ENCODE measurements around the gene RTN3.
A peak's percentile ranks its signal among the peaks of the same experiment; 100 is the strongest.
"Not testable (repeated sequence)": the region's sequence is repeated elsewhere in the genome, so short reads cannot be mapped to it uniquely, and the experiment has no call there.

RTN3 gene

DNA sequence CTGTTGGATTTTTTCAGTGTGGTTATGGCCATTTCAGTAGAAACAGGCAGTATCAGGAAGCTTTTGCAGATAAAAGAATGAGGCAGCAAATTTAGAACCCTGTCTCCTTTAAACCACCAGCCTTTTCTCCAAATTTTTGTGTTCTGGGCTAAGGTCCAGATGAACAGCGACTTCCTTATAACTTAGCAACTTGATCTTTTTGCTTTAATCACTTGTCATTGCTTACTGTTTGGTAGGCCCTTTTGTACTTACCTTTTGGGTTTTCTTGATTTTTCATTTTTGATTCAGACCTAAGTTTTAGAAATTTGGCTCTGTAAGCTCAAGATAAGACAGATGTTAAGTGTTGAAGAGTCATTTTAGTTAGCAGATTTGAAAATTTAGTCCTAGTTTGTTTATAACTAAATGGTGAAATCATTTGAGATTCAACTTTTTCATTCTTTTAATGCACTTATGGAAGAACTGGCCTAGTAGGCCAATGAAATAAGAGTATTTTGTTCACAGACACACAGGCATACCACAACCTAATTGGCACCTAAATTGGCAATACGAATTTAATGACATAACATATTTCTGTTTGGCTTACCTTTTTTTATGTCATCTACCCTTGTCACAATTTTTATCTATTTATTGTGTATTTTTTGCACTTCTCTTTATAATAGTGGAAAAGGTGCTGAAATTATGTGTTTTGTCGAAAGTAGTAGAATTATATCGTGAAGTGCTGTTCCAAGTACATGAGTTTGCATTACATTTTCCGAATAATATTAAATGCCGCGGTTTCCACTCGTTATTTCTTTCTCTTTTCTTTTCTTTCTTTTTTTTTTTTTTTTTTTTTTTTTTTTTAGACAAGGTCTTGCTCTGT lies 2.1 kb downstream of the RTN3 start:
- no peak for DNase-seq

DNA sequence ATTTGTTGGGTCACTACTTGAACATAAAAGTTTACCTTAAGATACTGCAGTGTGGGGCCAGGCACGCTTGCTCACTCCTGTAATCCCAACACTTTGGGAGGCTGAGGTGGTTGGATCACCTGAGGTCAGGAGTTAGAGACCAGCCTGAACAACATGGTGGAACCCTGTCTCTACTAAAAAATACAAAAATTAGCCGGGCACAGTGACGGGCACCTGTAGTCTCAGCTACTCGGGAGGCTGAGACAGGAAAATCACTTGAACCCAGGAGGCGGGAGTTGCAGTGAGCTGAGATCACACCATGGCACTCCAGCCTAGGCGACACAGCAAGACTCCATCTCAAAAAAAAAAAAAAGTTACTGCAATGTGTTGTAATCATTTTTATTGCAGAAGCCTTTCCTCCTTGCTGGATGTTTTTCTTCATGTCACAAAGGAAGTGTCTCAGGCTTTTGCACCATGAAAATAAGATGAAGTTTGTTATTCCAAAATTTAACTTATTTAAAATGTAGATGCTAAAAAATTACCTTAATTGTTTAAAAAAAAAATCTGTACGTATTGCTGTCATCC lies 3.9 kb downstream of the RTN3 start:
- DNase-seq, result not testable (repeated sequence)

DNA sequence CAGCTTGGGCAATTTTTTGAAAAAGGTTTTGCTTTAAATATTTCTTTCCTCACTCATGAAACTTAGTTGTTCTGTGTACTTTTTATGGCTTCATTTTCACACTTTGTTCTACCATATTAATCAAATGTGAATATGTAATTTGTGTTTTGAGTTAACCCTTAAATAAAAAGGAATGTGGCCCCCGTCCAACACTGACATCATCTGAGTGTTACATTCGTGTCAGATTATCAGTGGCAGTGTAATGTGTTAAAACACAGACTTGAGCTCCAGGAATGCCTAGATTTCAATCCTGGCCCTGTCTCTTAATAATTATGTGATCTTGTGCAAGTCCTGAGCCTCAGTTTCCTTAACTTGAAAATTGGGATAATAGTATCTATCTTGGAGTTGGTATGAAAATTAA lies 5.6 kb downstream of the RTN3 start:
- no peak for DNase-seq

DNA sequence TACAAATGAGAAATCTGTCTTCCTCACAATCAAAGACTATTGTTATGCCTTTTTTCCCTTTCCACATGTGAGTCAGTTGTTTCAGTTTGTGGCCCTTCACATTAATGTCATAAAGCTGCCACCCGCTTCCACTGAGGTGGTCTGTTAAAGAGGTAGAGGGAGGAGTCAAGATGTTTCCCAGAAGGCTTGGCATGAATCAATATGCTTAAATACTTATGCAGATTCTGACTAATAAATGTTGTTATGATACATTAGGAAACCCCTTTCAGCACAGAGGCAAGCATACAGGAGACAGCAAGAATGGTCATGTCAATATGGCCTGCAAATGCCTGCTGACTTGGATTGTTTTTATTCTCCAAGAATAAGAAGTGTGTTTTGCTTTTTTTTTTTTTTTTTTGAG lies 6.5 kb downstream of the RTN3 start:
- DNase-seq, result no peak

DNA sequence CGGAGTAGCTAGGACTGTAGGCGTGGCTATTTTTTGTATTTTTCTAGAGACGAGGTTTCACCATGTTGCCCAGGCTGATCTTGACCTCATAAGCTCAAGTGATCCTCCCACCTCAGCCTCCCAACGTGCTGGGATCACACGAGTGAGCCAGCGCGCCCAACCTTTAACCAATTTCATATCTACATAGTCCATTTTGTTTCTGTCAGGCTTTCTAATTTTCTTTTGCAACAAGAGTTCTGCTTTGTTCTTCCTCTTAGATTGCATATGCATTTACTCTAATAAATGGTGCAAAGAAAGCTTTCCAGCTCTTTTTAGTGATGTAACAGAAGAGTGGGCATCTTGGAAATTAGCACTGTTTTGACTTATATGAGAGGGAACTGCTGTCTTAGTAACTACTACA lies 13.3 kb downstream of the RTN3 start:
- DNase-seq, result no peak

DNA sequence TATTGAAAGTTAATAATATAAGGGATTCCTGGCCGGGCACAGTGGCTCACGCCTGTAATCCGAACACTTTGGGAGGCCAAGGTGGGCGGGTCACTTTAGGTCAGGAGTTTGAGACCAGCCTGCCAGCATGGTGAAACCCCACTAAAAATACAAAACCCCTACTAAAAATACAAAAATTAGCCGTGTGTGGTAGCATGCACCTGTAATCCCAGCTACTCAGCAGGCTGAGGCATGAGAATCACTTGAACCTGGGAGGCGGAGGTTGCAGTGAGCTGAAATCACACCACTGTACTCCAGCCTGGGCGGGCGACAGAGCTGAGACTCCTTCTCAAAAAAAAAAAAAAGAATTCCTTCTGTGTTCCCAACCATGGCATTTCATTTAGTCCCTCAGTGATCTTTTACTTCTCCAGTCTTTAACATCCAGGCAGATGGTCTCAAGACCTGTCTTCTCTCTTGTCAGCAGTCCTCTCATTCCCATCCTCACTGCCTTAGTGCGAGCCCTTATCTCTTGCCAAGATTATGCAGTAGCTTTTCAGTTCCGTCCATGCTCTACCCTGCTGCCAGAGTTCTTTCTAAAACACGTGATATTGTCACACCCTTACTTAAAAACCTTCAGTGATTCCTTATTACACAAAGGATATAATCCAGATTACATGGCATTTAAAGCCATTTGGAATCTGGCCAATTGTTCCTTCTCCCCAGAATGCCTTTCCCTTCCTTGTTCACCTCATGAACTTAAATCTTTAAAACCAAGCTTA lies 17.9 kb downstream of the RTN3 start:
- DNase-seq, result no peak

DNA sequence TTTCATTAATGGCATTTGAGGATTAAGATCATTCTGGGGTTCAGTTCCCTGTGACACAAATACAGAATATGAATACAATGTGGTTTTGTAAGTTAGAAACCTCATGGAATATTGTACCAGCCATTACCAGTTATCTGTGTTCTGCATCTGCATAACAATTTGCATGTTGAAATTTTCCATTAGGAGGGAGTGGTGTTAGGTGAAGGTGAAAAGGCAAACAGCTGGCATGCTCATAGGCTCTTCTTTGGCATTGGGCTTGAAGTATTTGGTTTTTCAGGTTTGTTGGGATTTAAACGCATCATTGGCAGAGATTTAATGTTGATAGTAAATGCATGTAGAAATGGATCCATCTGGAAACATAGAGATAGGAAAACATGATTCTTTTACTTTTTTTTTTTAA lies 18.6 kb downstream of the RTN3 start:
- DNase-seq, result no peak

DNA sequence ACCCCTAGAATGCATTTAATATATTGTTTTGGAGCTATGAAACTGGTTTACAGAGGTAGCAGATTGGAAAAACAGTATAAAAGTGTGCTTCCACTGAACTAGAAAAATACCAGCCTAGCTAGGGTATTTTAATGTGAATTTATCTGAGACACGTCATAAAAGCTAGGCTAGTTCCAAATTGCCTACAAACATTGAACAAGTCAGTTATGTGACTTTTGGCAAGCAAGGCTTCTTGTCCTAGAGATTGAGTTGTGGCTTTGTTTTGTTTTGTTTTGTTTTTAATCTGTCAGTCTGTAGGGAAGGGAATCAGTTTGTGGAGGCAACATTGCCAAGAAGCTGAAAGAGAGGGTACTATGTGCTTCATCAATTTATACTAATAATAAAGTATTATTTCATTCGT lies 24.2 kb downstream of the RTN3 start:
- DNase-seq, result no peak

DNA sequence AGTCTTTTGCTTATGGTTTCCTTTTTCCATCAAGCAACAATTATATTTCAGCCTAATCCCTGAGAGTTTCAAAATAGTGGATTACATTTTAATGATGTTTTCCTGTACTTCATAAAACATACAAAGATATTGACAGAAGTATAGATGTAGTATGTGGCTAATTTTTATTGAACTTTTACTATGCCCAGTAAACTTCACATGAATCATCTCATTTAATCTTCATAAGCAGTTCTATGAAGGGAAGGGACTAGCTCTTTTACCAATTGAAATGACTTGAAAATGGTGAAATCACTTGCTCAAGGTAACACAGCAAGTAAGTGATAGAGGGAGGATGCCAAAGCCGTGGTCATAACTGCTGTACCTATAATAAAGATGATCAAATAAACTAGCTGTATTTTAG lies 27.5 kb downstream of the RTN3 start:
- DNase-seq, result no peak

DNA sequence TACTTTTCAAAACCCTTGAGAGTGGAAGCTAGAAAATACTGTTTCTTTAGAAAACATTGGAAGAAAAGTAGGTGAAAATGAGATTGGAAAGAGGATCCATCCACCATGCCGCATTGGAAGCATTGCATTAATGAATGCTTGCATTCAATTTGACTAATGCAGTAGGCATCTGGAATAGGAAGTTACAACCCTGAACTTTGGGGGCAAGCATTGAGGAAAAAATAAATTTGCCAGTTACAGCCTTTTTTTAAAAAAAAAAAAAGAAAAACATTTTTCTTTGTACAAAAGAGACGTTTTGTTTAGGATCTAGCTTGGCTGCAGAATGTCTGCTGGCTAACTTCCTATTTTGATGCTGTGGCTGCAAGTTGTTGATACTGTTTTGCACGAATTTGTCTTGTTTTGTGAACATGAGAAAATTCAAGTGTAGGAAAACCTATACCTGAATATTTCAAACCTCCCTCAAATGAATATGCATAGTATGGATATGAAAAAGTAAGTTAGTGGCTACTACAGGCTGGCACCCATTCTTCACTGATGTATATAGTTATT lies 28.1 kb downstream of the RTN3 start:
- no peak for DNase-seq

DNA sequence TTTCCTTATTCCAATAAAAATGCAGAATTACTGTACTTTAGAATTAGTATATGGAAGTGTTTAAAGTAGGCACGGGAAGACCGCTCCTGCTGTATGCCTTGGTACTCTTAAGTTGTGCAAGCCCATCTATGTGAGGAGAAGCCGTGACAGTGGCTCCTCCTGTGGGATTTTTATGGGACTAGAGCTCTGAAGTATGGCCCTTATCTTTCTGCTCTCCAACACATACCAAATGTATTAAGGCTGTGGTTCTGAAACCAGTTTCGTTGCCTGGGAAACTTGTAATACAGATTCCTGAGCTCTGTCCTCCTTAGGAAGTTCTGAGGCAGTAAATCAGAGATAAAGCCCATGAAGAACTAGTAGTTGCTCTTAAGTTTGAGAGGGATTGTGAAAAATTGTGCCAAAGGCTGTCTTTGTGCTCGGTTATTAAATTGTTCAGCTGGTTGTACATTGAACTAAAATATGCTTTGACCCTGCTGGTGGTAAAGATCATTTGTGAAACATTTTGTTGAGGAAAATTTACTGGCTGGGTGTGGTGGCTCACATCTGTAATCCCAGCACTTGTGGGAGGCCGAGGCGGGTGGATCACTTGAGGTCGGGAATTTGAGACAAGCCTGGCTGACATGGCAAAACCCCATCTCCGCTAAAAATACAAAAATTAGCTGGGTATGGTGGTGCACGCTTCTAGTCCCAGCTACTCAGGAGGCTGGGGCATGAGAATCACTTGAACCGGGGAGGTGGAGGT lies 29.3 kb downstream of the RTN3 start:
- DNase-seq, result no peak

DNA sequence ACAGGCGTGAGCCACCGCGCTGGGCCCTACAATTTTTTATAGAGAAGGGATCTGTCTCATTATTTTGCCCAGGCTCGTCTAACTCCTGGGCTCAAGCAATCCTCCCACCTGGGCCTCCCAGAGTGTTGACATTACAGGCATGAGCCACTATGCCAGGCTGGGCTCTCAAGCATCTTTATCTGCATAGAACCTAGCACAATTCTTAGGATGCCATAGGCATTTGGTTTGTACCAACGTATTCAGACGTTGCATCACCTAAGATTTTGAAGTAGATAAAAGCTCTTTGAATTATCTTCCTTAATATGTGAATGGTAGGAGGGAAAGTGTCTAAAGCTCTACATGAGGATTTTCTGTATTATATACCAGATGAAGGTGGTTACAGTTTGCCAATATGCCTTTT lies 30.5 kb downstream of the RTN3 start:
- DNase-seq, result no peak

DNA sequence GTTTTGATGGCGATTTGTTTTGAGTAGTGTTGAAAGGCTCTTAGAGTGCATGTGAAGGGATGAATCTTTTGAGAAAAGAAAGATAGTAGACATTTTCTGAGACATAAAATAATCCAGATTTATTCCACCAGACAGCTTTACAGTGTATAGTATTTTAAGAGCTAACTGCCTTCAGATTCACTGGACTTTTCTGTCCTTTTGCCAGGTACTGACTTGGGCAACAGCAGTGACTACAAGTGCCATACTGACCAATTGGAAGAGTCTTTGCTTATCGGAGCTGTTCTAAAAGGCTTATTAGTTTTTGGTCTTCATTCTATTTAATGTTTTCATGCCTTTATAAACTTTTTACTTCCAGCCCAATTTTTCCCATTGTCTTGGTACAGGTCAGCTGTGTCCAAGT lies 32.5 kb downstream of the RTN3 start:
- DNase-seq, result no peak

DNA sequence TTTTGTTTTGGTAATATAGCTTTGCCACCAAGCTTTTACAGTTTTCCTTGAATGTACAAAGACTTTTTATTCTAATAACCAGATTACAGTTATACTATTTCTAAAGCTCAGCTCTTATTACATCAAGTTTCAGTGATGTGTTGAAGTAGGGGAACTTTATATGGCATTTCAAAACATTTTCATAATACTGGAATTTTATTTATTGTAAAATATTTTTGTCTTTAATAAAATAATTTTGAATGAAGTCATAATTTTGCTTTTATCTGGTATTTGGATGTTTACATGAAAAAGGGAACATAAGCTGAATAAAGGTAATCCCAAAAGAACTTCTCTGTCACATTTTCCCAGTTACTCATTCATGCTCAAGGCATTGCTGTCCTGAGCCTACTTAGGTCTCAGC lies 34.7 kb downstream of the RTN3 start:
- no peak for DNase-seq

DNA sequence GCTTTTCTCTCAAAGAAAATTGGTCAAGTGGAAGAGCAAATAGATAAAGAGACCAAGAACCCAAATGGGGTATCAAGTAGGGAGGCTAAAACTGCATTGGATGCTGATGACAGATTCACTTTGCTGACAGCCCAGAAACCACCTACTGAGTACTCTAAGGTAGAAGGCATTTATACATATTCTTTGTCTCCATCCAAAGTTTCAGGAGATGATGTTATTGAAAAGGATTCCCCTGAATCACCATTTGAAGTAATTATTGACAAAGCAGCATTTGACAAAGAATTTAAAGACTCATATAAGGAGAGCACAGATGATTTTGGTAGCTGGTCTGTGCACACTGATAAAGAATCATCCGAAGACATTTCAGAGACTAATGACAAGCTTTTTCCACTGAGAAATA lies 37.7 kb downstream of the RTN3 start:
- DNase-seq, result no peak

DNA sequence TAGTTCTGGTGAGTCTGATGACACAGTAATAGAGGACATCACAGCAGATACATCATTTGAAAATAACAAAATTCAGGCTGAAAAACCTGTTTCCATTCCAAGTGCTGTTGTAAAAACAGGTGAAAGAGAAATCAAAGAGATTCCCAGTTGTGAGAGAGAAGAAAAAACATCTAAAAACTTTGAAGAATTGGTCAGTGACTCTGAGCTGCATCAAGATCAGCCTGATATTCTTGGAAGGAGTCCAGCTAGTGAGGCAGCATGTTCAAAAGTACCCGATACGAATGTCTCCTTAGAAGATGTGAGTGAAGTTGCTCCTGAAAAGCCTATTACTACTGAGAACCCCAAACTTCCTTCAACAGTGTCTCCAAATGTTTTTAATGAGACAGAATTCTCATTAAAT lies 38.7 kb downstream of the RTN3 start:
- no peak for DNase-seq

DNA sequence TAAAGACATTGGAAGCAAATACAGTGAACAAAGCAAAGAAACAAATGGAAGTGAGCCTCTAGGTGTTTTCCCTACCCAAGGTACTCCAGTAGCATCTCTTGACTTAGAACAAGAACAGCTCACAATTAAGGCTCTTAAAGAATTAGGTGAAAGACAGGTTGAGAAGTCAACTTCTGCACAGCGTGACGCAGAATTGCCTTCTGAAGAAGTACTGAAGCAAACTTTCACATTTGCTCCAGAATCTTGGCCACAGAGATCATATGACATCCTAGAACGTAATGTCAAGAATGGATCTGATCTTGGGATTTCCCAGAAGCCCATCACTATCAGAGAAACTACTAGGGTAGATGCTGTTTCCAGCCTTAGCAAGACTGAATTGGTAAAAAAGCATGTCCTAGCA lies 39.3 kb downstream of the RTN3 start:
- DNase-seq, result no peak

DNA sequence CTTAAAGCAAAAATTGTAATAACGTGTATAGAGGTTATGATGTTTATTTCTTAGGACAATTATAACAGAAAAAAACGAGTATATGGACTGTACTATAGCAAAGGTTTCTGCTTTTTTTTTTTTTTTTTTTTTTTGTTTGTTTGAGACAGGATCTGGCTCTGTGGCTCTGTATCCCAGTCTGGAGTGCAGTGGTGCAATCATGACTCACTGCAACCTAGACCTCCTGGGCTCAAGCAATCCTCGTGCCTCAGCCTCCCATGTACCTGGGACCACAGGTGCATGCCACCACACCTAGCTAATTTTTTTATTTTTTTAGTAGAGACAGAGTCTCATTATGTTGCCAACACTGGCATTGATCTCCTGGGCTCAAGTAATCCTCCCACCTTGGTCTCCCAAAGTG lies 48.0 kb downstream of the RTN3 start:
- no peak for DNase-seq

DNA sequence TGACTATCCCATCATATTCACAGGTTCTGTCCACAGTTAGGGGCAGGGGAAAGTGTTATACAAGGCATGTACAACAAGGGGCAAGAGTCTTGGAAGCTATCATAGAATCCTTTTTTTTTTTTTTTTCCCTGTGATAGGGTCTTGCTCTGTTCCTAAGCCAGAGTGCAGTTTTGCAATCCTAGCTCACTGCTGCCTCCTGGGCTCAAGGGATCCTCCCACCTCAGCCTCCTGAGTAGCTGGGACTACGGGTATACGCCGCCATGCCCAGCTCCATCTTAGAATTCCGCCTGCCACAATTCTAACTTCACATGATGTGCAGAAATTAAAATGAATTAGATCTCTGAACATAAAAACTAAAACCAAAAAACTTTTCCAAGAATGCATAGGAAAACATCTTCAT lies 55.6 kb downstream of the RTN3 start:
- DNase-seq, result no peak

DNA sequence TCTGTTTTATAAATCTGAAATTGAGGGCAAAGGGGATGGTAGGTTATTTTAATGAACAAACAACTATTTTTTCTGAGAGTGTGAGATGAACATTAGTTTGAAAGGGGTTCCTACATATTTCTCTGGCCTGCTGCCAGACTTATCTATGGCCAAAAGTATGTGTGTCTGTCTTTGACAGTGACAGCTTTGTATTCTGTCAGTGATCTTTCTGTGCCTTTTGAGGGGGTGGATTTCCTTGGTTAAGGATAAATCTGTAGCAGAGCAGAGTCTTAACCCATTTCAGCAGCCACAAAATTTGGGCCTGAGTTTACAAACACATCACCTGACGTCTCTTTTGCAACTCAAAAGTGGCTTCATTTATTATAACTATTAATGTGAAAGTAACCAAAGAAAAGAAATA lies 56.4 kb downstream of the RTN3 start:
- no peak for DNase-seq

DNA sequence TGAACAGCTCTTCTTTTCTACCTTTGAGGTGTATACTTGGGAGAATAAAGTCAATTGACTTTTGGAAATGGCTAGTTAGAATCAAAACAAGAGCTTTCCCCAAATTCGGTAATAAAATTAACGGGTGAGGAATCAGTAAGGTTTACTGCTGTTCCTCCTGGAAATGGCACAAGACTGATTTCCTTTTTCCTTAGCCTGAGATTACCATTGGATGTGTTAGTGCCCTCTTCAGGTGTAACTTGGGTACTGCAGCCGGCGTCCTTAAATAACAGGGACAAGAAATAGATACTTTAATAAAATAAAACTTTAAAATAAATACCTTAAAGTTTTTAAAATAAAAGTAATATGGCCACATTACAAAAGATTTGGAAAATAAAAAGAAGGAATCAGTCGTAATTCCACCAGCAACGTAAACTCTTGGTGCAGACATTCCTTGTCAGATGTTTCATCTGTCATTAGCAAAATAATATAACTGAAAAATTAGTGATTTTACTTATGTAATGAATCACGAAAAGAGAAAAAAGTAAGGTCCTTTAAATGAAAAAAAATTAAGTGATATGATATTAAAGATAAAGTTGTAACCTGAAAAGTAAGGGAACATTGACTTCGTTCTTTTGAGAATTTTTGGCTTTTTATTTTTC lies 57.5 kb downstream of the RTN3 start:
- peak in 1 of 2 experiments; percentile 46 for DNase-seq

DNA sequence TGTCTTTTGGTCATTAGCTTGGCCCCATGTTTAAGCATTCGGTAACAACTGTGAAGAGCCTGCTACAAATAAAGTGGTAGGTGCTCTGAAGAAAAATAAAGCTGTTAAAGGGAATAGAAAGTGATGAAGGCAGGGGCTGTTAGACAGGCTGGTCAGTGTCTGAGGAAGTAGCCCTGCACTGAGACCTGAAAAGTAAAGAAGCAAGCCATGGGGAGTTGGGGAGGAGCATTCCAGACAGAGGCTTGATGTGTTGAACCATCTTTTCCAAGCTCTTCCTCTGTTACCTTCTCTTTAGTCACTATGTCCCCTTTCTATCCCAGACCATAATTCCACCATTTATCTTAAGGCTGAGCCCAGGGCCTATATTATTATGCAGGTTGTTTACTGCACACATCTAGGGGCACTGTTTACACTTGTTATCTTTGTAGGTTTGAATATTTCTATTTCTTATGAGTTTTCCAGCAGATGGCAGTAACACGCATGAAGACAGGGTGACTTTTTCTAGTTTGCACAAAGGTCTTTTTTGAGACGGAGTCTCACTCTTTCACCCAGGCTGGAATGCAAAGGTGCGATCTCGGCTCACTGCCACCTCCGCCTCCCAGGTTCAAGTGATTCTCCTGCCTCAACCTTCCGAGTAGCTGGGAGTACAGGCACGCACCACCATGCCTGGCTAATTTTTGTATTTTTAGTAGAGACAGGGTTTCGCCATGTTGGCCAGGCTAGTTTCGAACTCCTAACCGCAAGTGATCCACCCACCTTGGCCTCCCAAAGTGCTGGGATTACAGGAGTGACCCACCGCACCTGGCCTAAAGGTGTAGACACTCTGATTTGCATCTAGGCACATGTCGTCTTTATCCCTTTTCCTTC lies 64.2 kb downstream of the RTN3 start:
- DNase-seq, result no peak

Measured in NCI-H187 (cell line).